HG03354 (cell line): ENCODE measurements around the gene ERICH4.
"Not testable (repeated sequence)": the region's sequence is repeated elsewhere in the genome, so short reads cannot be mapped to it uniquely, and the experiment has no call there.

ENCODE experiments used
- ATAC-seq: cut with Tn5 transposase; IDR thresholded peaks from one replicate; pipeline ENCODE4 v1.9.1; 2021; ENCODE audit warnings: mild to moderate bottlenecking; ENCODE audit not compliant: unreplicated experiment, poor library complexity, severe bottlenecking

The ERICH4 gene

DNA sequence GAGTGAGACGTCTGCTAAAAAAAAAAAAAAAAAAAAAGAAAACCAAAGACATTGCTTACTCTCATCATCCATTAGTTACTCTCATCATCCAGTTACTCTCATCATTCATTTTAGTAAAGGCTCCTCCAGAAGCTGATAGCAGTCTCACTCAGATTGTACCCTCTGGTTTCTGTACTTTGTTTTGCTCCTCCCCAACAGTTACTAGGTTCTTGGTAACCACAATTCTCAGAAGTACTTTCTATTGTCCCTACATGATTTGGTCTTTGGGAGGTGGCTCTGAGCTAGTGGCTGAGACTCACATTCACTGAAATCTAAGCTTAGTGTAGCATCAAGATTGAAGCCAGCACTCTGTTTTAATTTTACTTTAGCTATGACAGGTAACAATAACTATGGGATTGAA lies 14.3 kb downstream of the ERICH4 start:
- peak; percentile 90 for ATAC-seq

DNA sequence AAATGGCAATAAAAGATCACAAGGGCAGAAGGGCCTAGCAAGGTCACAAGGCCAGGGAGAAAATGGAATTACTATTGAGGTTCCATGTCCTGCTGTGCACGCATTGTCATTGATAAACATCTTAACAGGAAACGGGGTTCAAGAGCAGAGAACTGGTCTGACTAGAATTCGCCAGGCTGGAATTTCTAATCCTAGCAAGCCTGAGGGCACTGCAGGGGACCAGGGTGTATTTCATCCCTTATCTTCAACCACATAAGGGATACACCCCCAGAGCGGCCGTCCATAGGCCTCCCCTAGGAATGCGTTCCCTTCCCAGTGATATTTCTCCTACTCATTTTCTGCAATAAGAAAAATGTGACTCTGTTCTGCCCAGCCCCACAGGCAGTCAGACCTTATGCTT lies 19.5 kb downstream of the ERICH4 start:
- no peak for ATAC-seq

DNA sequence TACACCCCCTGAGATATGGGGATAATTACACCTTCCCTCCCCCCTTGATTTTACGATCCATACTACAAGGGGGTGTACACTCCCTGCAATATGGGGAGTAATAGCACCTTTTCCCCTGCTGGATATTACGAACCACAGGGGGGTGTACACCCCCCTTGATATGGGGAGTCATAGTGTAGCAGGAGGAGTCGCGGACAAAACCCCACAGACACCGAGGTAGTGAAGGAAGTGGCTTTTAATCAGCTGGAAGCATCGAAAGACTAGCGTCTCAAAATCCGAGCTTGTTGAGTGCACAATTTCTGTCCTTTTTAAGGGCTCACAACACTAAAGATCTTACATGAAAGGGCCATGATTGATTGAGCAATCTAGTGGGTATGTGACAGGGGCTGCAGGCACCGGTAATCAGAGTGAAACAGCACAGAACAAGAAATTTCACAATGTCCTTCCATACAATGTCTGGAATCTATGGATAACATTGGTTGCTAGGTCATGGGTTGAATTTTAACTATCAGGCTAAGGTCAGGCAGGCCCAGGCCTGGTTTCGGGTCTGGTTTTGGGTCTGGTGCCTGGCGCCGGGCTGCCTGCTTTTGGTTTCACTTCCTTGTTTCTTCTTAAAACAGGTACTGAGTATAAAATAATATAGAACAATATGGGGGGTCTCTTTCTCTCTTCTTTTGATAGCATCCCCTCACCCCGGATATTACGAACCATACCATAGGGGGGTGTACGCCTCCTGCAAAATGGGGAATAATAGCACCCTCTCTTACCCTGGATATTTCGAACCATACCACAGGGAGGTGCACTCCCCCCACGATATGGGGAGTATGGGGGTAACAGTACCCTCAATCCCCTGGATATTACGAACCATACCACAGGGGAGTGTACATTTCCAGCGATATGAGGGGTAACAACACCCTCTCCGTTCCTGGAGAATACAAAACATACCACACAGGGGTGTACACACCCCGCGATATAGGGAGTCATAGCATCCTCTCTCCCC lies 20.6 kb downstream of the ERICH4 start:
- not testable (repeated sequence) for ATAC-seq

DNA sequence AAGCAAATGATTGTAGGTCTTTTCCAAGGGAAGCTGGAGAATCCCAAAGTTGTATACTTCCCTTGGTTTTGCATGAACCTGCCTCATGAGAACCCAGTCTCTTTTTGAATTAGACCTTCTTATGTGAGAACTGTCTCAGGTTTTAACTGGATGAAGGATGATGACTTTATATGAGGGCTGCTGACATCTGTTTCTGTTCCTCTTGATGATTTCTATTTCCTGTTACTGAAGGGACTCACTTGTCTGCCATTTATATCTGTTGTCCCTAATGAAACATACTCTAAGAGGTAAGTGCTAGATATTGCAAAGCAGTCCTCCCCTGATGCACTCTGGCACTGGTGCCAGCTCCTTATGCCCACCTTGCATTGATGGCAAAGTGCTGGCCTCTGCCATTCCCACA lies 33.6 kb downstream of the ERICH4 start:
- no peak for ATAC-seq

DNA sequence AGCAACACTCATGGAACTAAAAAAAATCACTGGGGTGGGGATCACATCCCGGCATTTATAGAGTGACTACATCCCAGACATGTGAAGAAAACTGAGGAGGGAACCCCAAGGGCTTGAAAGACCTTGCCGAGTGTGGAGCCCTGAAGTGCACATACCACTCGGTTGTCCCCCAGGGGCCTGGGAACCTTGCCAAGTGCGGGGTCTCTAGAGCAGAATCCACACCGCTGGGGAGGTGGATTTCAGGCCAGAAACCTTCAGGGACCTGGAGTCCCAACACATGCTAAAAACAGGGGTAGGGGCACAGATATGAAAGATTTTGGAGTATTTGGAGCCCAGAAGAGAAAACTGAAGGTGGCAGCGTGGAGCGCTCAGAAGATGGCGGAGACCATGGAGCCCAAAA lies 35.2 kb downstream of the ERICH4 start:
- no peak for ATAC-seq

DNA sequence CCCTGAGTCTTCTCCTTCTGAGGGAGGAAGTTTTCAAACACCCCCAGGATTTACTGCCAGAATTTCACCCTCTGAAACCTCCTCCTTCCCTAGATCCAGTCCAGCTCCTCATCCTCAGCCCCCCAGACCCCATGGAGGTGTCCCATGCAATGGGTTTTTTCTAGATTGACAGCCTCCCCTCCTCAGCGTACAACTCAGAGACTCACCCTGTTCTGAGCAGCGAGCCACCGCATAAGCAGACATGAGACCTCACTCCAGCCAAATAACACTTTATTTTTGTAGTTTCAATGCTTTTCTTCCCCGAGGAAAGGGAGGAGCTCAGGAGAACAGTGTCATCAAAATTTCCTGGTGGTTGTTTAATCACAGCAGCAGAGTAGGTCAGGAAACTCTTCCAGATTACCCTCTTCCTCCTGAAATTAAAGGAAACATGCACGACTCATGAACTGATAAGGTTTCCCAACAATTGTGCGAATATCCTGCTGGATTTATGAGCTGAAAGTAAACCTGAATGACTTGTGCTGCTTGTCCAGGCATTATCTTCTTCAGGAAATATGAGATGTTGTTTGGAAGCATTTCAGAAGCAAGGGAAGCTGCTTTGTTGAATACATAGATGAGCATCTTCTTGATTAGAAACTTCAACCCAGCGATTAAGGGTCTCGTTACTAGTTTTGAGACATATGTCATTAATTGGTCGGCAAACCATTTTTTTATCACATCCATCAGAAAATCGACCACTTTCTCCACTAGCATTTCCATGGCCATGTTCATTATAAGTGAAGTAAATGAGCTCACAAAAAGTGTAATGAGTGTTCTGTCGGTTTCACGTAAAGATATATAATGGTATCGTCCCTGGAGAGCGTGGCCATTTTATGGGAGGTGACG lies 36.2 kb downstream of the ERICH4 start:
- no peak for ATAC-seq

DNA sequence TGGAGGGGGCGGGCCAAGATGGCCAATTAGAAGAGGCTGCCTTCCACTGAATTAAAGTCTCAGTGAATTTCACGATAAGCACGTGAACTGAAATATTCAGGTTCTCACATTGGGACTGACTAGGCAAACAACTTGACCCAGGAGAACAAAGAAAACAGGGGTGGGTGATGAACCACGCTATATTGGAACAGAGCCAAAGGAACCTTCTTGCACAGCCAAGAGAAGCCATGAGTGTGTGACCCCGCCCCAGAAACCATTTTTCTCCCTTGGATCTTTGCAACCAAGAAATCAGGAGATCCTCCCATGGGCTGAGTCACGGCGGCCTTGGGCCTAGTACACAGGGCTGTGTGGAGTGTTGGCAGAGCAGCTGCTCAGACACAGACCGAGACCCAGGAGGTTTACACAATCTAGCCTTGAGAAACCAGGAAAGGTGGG lies 36.8 kb downstream of the ERICH4 start:
- ATAC-seq, result no peak

DNA sequence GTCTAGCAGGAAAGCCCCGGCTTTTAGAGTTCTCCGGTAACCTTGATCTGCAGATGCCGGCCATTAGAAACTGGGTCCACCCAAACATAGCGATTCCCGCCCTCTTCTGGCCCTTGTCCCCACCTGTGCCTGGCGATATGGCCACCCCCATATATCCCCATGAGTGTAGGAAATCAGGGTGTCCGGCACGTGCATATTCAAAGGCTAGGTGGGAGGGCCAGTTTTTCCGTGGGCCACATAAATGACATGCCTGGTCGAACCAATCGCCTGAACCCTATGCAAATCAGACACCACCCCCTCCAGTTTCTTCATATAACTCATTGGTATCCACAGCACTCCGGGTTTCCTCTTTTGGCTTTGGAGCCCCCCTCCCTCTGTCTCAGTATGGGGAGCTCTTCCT lies 37.4 kb downstream of the ERICH4 start:
- no peak for ATAC-seq

DNA sequence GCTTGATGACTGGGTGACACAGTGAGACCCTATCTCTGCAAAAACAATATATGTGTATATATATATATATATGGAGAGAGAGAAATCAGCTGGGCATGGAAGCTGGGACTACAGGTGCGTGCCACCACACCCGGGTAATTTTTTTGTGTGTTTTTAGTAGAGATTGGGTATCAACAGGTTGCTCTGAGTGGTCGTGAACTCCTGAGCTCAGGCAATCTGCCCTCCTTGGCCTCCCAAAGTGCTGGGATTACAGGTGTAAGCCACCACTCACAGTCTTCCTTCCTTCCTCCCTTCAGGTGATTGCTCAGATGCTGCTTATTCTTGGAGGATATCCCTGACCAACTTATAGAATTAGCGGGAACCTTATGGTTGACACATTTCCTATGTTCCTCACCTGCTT lies 41.9 kb downstream of the ERICH4 start:
- no peak for ATAC-seq

DNA sequence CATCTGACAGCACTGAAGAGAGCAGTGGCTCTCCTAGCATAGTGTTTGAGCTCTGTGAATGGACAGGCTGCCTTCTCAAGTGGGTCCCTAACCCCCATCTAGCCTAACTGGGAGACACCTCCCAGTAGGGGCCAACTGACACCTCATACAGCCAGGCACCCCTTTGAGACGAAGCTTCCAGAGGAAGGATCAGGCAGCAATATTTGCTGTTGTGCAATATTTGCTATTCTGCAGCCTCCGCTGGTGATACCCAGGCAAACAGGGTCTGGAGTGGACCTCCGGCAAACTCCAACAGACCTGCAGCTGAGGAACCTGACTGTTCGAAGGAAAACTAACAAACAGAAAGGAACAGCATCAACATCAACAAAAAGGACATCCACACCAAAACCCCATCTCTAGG lies 44.0 kb downstream of the ERICH4 start:
- not testable (repeated sequence) for ATAC-seq

DNA sequence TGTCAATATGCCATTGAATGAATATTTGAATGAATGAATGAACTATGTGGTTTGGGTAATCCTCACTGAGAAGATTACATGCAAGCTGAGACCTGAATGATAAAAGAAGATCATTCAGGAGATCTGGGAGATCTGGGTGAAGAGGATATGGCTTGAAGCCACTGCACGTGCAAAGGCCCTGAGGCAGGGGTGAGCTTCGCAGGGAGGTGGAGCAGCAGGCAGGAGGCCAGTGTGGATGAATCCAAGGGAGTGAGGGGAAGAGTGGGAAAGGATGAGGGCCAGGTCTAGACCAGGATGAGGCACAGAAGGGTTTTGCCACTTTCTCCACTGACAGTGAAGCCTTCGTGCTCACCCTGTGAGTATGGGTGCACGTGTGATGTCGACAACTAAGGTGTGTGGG lies 49.9 kb downstream of the ERICH4 start:
- no peak for ATAC-seq
